Ectodermal cell (in vitro differentiated cells): ENCODE data around the gene IGLL5.
"Not testable (repeated sequence)": the region's sequence is repeated elsewhere in the genome, so short reads cannot be mapped to it uniquely, and the experiment has no call there.

ENCODE experiments used
- H3K27ac ChIP-seq: 2 replicates; pipeline ENCODE4 v1.7.0; 2013; ENCODE audit warnings: mild to moderate bottlenecking, low read depth, low read length; ENCODE audit not compliant: insufficient read depth, poor library complexity, severe bottlenecking
- H3K27me3 ChIP-seq: 2 replicates; pipeline ENCODE4 v1.7.0; 2013; ENCODE audit warnings: mild to moderate bottlenecking, low read length; ENCODE audit not compliant: insufficient read depth, control insufficient read depth, poor library complexity, severe bottlenecking
- H3K36me3 ChIP-seq: one replicate; pipeline ENCODE4 v1.7.0; 2013; ENCODE audit warnings: low read length; ENCODE audit not compliant: control insufficient read depth, insufficient read depth
- H3K4me1 ChIP-seq: one replicate; pipeline ENCODE4 v1.7.0; 2013; ENCODE audit warnings: low read length; ENCODE audit not compliant: control insufficient read depth, insufficient read depth
- H3K4me3 ChIP-seq: 2 replicates; pipeline ENCODE4 v1.7.0; 2013; ENCODE audit warnings: low read depth, low read length, control low read depth; ENCODE audit not compliant: insufficient read depth
- H3K9me3 ChIP-seq: 2 replicates; pipeline ENCODE4 v1.7.0; 2013; ENCODE audit warnings: mild to moderate bottlenecking, low read length, moderate library complexity; ENCODE audit not compliant: control insufficient read depth
- WGBS, 2 experiments: methylation state at CpG; one replicate each; pipeline ENCODE4 v1.1.7; 2013; ENCODE audit warnings: missing lambda C conversion rate in 2 of 2; 5-methylcytosine and 5-hydroxymethylcytosine counted together

The IGLL5 gene

GRCh38 chr22:22901578-22902218 is 14.1 kb downstream of the IGLL5 start:
- Histone ChIP-seq H3K4me3 (no peak overlapping the region), H3K27me3 (peaks cover 3% of the 10 kb centered on the region), H3K27ac (no peak overlapping the region), H3K4me1 (no peaks in the 10 kb centered on the region), H3K9me3 (no peaks in the 10 kb centered on the region), H3K36me3 (no peaks in the 10 kb centered on the region)
- 95% methylated on average over 8 of the region's 8 CpGs for WGBS, 2 experiments

DNA sequence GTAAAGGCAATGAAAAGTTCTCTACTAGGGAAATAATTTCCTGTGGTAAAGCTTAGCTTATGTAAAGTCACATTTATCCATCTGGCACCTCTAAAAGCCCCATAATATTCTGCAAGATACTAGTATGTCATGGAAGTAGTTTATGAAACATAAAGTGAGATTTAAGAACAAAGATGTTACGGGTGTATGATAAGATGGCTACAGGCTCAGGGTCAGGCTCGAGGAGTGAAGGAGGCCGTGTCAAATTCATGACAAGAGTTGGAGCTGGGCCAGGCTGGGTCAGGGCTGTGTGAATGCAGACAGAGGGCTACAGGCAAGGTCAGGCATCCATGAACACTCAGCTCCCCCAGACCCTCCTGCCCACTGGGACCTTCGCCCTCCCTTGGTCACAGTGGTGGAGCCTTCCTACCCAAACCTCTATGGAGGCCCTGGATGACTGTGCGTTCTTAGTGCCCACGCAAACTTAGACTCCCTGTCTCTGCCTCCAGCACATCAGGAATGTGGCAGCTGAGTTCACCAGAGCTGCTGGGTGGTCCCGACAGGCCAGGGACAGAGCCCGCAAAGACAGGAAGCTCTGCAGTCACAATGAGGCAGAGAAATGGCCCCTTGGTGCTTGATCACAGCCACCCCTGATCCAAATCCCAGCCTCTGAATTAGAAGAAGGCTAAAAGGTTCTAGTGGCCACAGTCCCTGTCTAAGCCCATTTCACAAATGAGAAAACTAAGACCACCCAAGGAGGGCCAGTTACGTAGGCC is 14.8 kb downstream of the IGLL5 start:
- H3K36me3 ChIP-seq: no peaks in the 10 kb centered on the region
- H3K27me3 ChIP-seq: no peaks in the 10 kb centered on the region
- H3K4me3 ChIP-seq: no peak overlapping the region
- no peak overlapping the region for H3K27ac ChIP-seq
- WGBS, 2 experiments: 90 to 91% methylated on average over 9 of the region's 9 CpGs
- no peaks in the 10 kb centered on the region for H3K4me1 ChIP-seq
- no peaks in the 10 kb centered on the region for H3K9me3 ChIP-seq

DNA sequence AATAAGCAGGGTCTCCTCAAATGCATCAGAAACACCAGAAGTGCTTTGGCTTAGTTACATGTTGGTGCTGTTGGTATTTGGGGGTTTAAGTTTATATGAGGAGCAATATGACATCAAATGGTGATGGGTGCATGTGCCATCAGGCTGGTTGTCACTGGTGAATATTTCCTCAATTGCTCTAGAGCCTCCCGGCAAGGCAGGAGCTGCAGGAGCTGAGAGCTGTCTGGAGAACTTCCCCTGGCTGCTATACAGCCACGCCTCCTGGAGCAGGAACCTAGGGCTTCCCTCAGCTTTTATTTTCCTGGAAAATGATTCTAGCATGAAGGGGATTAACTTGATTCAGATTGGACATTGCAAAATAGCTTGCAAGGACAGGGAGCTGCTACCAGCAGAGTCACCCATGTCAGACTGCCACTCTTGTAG is 15.8 kb downstream of the IGLL5 start:
- Histone ChIP-seq H3K4me1 (no peaks in the 10 kb centered on the region), H3K4me3 (no peak overlapping the region), H3K36me3 (no peaks in the 10 kb centered on the region), H3K27ac (no peak overlapping the region), H3K27me3 (no peaks in the 10 kb centered on the region), H3K9me3 (no peaks in the 10 kb centered on the region)
- 86 to 90% methylated on average over 2 of the region's 2 CpGs for WGBS, 2 experiments

GRCh38 chr22:22903781-22904192 is 16.2 kb downstream of the IGLL5 start:
- not testable (repeated sequence) for H3K36me3 ChIP-seq, H3K4me3 ChIP-seq, H3K9me3 ChIP-seq, H3K27me3 ChIP-seq, H3K4me1 ChIP-seq, H3K27ac ChIP-seq
- WGBS, 2 experiments: 93 to 94% methylated on average over 1 of the region's 1 CpG

- H3K4me1 ChIP-seq, H3K4me3 ChIP-seq, H3K27ac ChIP-seq, H3K36me3 ChIP-seq, H3K27me3 ChIP-seq, H3K9me3 ChIP-seq: not testable (repeated sequence)
- 89 to 98% methylated on average over 1 to 4 of the region's 5 CpGs for WGBS, 2 experiments
Measured at GRCh38 chr22:22904736-22905135, 17.1 kb downstream of the IGLL5 start.

DNA sequence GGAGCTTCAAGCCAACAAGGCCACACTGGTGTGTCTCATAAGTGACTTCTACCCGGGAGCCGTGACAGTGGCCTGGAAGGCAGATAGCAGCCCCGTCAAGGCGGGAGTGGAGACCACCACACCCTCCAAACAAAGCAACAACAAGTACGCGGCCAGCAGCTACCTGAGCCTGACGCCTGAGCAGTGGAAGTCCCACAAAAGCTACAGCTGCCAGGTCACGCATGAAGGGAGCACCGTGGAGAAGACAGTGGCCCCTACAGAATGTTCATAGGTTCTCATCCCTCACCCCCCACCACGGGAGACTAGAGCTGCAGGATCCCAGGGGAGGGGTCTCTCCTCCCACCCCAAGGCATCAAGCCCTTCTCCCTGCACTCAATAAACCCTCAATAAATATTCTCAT is 18.8 kb downstream of the IGLL5 start:
- WGBS, 2 experiments: 98% methylated on average over 5 of the region's 10 CpGs; no CpG with 5 or more reads in 1 of the 2 experiments
- H3K9me3 ChIP-seq, H3K4me1 ChIP-seq, H3K4me3 ChIP-seq, H3K27ac ChIP-seq, H3K27me3 ChIP-seq, H3K36me3 ChIP-seq: not testable (repeated sequence)

GRCh38 chr22:22906907-22907550 is 19.4 kb downstream of the IGLL5 start:
- Histone ChIP-seq H3K4me1 (no peaks in the 10 kb centered on the region), H3K36me3 (no peaks in the 10 kb centered on the region), H3K27me3 (no peaks in the 10 kb centered on the region), H3K9me3 (no peaks in the 10 kb centered on the region), H3K4me3 (no peak overlapping the region), H3K27ac (no peak overlapping the region)
- 92 to 95% methylated on average over 8 of the region's 8 CpGs for WGBS, 2 experiments

GRCh38 chr22:22907551-22908494 is 20.2 kb downstream of the IGLL5 start:
- H3K27ac ChIP-seq: no peak overlapping the region
- no peak overlapping the region for H3K4me3 ChIP-seq
- 91 to 92% methylated on average over 9 of the region's 9 CpGs for WGBS, 2 experiments

GRCh38 chr22:22908495-22908861 is 20.9 kb downstream of the IGLL5 start:
- H3K9me3 ChIP-seq: no peaks in the 10 kb centered on the region
- H3K4me1 ChIP-seq: no peaks in the 10 kb centered on the region
- WGBS, 2 experiments: 91 to 93% methylated on average over 3 of the region's 3 CpGs
- no peaks in the 10 kb centered on the region for H3K36me3 ChIP-seq
- H3K4me3 ChIP-seq: no peak overlapping the region
- H3K27me3 ChIP-seq: no peaks in the 10 kb centered on the region
- no peak overlapping the region for H3K27ac ChIP-seq

More at GRCh38 chr22:22907551-22908494, 20.2 kb downstream of the IGLL5 start:
- Histone ChIP-seq H3K27me3 (no peaks in the 10 kb centered on the region), H3K9me3 (no peaks in the 10 kb centered on the region), H3K36me3 (no peaks in the 10 kb centered on the region), H3K4me1 (no peaks in the 10 kb centered on the region)
